Left ventricle myocardium inferior (tissue), 1 donor: ENCODE results near the gene SCN1A. TPM values are rescaled to one million over a fixed set of nuclear protein-coding genes. Genes with fewer than 3 reads are reported as not detected.

Source experiments
- DNase-seq: peaks from one replicate; pipeline ENCODE4 v3.0.0-alpha.2; 2020
- H3K27ac ChIP-seq: fragments of 200-600 bp; replicated peaks from 2 replicates; pipeline ENCODE4 v1.8.0; 2021
- H3K27me3 ChIP-seq: fragments of 200-600 bp; 2 replicates; pipeline ENCODE4 v1.8.0; 2021; ENCODE audit warnings: low read depth
- H3K36me3 ChIP-seq: fragments of 200-600 bp; 2 replicates; pipeline ENCODE4 v1.8.0; 2021
- H3K4me1 ChIP-seq: fragments of 200-600 bp; 2 replicates; pipeline ENCODE4 v1.8.0; 2021
- H3K4me3 ChIP-seq: fragments of 200-600 bp; 2 replicates; pipeline ENCODE4 v1.8.0; 2021; ENCODE audit warnings: mild to moderate bottlenecking, moderate library complexity
- H3K9me3 ChIP-seq: fragments of 200-600 bp; replicated peaks from 2 replicates; pipeline ENCODE4 v1.8.0; 2021
- intact Hi-C: fragments of 100-400 bp; cut with micrococcal nuclease; formaldehyde crosslinking; loops from one replicate; pipeline ENCODE4 v1.11.0; 2022
- total RNA-seq: library from RNA; stranded (reverse); fragmentation: NEBNext Ultra II Directional; extraction: Animal tissue kit (Norgen Biotek cat#: 25700); gene quantifications from one replicate; pipeline ENCODE4 v1.2.1, GENCODE V29; 2021
- TF ChIP-seq, protein P1 (sequence below): fragments of 200-600 bp; IDR thresholded peaks from 2 replicates; pipeline ENCODE4 v1.8.0; 2021; ENCODE audit warnings: antibody characterized with exemption, mild to moderate bottlenecking, borderline replicate concordance
- donor health status: DM: no; HTN: yes; CAD: no; lungs with severe emphysema.

The SCN1A gene
- total RNA-seq, 1 donor from 2014 or later = 0.63 TPM

GRCh38 chr2:166082736-166083135 is 45.1 kb downstream of the SCN1A start:
- DNase-seq = no peak
- no peaks in the 10 kb centered on the region for H3K27me3 ChIP-seq
- no peak overlapping the region for H3K27ac ChIP-seq
- H3K36me3 ChIP-seq = no peaks in the 10 kb centered on the region
- H3K4me1 ChIP-seq = no peaks in the 10 kb centered on the region
- intact Hi-C loops = no loop called here
- no peak overlapping the region for H3K4me3 ChIP-seq
- TF ChIP-seq, protein P1, sequence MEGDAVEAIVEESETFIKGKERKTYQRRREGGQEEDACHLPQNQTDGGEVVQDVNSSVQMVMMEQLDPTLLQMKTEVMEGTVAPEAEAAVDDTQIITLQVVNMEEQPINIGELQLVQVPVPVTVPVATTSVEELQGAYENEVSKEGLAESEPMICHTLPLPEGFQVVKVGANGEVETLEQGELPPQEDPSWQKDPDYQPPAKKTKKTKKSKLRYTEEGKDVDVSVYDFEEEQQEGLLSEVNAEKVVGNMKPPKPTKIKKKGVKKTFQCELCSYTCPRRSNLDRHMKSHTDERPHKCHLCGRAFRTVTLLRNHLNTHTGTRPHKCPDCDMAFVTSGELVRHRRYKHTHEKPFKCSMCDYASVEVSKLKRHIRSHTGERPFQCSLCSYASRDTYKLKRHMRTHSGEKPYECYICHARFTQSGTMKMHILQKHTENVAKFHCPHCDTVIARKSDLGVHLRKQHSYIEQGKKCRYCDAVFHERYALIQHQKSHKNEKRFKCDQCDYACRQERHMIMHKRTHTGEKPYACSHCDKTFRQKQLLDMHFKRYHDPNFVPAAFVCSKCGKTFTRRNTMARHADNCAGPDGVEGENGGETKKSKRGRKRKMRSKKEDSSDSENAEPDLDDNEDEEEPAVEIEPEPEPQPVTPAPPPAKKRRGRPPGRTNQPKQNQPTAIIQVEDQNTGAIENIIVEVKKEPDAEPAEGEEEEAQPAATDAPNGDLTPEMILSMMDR = no peak
- H3K9me3 ChIP-seq = no peaks in the 10 kb centered on the region

GRCh38 chr2:166081852-166082251 is 46.0 kb downstream of the SCN1A start:
- Histone ChIP-seq H3K9me3 (no peaks in the 10 kb centered on the region), H3K27ac (no peak overlapping the region), H3K36me3 (no peaks in the 10 kb centered on the region), H3K27me3 (no peaks in the 10 kb centered on the region), H3K4me1 (no peaks in the 10 kb centered on the region), H3K4me3 (no peak overlapping the region)
- no peak for DNase-seq
- TF ChIP-seq, protein P1 = no peak
- intact Hi-C loops = no loop called here

- TF ChIP-seq, protein P1 = no peak
- H3K36me3 ChIP-seq = no peaks in the 10 kb centered on the region
- no peak for DNase-seq
- no peak overlapping the region for H3K4me3 ChIP-seq
- no peaks in the 10 kb centered on the region for H3K27me3 ChIP-seq
- no peaks in the 10 kb centered on the region for H3K4me1 ChIP-seq
- H3K27ac ChIP-seq = no peak overlapping the region
- intact Hi-C loops = no loop called here
- H3K9me3 ChIP-seq = no peaks in the 10 kb centered on the region
Observed at GRCh38 chr2:166081131-166081632, 46.6 kb downstream of the SCN1A start.

- DNase-seq = no peak
- no peaks in the 10 kb centered on the region for H3K4me1 ChIP-seq
- intact Hi-C loops = no loop called here
- no peak overlapping the region for H3K4me3 ChIP-seq
- H3K27me3 ChIP-seq = no peaks in the 10 kb centered on the region
- no peaks in the 10 kb centered on the region for H3K36me3 ChIP-seq
- TF ChIP-seq, protein P1 = no peak
- no peak overlapping the region for H3K27ac ChIP-seq
- H3K9me3 ChIP-seq = no peaks in the 10 kb centered on the region
Observed at GRCh38 chr2:166074430-166074829, 53.4 kb downstream of the SCN1A start.

DNA sequence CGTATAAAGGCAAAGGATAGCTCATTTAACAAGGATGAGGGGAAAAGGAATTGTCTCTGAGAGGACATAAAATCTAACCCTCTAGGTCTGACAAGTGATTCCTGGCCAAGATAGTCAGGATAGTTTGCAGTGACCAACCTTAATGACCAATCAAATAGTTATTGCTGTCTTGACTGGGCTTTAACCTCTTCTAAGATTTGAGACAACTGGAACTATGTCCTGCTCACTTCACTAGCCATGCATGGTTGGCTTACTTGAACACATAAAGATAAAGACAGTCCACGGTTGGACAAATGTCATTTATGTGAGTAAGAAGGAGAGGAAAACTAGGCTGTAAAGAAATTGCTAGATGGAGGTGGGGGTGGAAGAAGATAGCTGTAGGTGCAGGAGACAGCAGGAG is 53.8 kb downstream of the SCN1A start:
- intact Hi-C loops = no loop called here
- no peak for DNase-seq
- Histone ChIP-seq H3K9me3 (no peaks in the 10 kb centered on the region), H3K4me3 (no peak overlapping the region), H3K27ac (no peak overlapping the region), H3K4me1 (no peaks in the 10 kb centered on the region), H3K36me3 (no peaks in the 10 kb centered on the region), H3K27me3 (no peaks in the 10 kb centered on the region)
- TF ChIP-seq, protein P1 = no peak
